AG09309 (cell line): ENCODE results near the gene THSD8.

Experiments
- DNase-seq: peaks from one replicate; pipeline ENCODE4 v3.0.0-alpha.2; 2010; ENCODE audit warnings: low read depth
- H3K4me3 ChIP-seq: 2 replicates; pipeline ENCODE4 v1.5.1; 2011; ENCODE audit warnings: mild to moderate bottlenecking, low read depth, low read length, moderate library complexity; ENCODE audit not compliant: control insufficient read depth
- TF ChIP-seq, protein P1 (sequence below): IDR thresholded peaks from 2 replicates; pipeline ENCODE4 v1.5.1; 2011; ENCODE audit warnings: mild to moderate bottlenecking, low read depth, low read length, inconsistent platforms; ENCODE audit not compliant: insufficient read depth, control insufficient read depth; ENCODE audit errors: missing control alignments

Gene THSD8

GRCh38 chr19:12785431-12786031, 16.3 kb upstream of the THSD8 start:
- TF ChIP-seq, protein P1, sequence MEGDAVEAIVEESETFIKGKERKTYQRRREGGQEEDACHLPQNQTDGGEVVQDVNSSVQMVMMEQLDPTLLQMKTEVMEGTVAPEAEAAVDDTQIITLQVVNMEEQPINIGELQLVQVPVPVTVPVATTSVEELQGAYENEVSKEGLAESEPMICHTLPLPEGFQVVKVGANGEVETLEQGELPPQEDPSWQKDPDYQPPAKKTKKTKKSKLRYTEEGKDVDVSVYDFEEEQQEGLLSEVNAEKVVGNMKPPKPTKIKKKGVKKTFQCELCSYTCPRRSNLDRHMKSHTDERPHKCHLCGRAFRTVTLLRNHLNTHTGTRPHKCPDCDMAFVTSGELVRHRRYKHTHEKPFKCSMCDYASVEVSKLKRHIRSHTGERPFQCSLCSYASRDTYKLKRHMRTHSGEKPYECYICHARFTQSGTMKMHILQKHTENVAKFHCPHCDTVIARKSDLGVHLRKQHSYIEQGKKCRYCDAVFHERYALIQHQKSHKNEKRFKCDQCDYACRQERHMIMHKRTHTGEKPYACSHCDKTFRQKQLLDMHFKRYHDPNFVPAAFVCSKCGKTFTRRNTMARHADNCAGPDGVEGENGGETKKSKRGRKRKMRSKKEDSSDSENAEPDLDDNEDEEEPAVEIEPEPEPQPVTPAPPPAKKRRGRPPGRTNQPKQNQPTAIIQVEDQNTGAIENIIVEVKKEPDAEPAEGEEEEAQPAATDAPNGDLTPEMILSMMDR = no peak
- no peak overlapping the region for H3K4me3 ChIP-seq
- DNase-seq = no peak

DNA sequence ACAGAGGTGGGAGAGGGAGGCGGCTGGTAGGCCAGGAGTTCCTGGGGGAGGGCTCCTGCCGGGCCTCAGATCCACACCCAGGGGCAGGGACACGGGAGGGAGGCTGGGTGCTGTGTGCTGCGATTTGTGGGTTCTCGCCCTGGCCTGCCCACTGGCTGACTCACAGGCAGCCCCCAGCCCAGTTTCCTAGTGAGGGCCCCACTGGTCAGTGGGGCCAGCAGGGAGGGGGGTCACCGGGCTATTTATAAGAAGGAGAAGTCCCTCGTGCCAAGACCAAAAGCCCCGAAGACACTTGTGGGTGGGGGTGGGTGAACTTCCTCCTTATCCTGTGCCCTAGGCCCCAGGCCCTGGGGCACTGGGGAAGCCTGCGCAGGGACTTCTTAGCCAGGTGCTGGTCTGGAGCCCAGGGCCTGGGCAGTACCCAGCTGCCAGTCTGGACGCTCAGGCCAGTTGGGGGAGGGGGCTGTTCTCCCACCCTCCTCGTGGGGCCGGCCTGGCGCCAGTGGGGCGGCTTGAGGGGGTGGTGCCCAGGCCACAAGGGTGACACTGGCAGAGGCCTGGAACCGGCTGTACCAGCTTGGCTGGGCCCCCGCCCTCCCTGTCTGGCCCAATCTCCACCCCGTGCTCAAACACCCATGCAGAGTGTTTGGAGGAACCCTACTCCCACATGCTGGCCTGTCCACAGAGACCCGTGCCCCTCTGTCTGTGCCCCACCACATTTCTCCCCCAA, 15.6 kb upstream of the THSD8 start:
- no peak overlapping the region for H3K4me3 ChIP-seq
- no peak for DNase-seq
- TF ChIP-seq, protein P1 = no peak

DNA sequence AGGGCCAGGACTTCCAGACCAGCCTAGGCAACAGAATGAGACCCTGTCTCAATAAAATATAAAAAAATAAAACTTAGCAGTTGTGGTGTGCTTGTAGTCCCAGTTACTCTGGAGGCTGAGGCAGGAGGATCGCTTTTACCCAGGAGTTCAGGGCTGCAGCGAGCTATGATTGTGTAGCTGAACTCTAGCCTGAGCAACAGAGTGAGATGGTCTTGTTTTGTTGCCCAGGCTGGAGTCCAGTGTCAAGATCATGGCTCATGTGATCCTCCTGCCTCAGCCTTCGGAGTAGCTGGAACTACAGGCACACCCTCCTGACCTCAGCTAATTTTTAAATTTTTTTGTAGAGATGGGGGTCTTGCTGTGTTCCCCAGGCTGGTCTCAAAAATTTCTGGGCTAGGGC, 14.9 kb upstream of the THSD8 start:
- no peak overlapping the region for H3K4me3 ChIP-seq
- no peak for DNase-seq
- TF ChIP-seq, protein P1 = no peak

DNA sequence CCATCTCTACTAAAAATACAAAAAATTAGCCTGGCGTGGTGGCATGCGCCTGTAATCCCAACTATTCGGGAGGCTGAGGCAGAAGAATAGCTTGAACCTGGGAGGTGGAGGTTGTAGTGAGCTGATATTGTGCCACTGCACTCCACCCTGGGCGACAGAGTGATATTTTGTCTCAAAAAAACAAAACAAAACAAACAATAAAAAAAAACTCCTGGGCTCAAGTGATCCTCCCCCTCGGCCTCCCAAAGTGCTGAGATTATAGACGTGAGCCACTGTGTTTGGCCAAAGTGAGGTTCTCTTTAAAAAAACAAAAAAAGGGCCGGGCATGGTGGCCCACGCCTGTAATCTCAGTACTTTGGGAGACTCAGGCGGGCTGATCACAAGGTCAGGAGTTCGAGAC, 14.4 kb upstream of the THSD8 start:
- DNase-seq = no peak
- H3K4me3 ChIP-seq = no peak overlapping the region
- TF ChIP-seq, protein P1 = no peak

- TF ChIP-seq, protein P1 = no peak
- no peak overlapping the region; the same call in 1 of the 2 replicates for H3K4me3 ChIP-seq
- no peak for DNase-seq
These were observed 13.7 kb upstream of the THSD8 start for GRCh38 chr19:12788042-12788681.

DNA sequence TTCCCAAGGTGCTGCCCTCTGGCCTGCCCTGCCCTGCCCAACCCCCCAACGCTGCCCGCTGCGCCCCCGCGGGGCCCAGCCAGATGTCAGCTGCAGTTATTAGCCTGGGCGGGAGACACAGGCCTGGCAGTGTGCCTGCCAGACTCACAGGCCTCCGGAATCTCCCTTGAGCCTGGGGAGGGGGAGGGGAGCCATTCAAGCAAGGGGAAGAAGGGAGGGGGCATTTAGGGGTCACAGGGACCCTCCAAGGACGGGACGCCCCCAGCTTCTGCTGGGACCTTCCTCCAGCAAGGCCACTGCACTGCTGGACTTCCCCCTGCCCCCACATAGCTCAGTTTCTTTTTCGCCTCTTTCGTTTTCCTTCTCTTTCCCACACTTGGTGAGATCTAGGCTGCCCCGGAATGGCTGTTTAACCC, 13.2 kb upstream of the THSD8 start:
- TF ChIP-seq, protein P1 = no peak
- peak overlapping the region; percentile 38 for H3K4me3 ChIP-seq
- DNase-seq = no peak
